GM18508 (cell line): Measurements from ENCODE around the gene PRDX2.
A peak's percentile ranks its signal among the peaks of the same experiment; 100 is the strongest.

Source experiments
- ATAC-seq: cut with Tn5 transposase; IDR thresholded peaks from one replicate; pipeline ENCODE4 v1.9.1; 2021; ENCODE audit warnings: moderate number of reproducible peaks; ENCODE audit not compliant: insufficient read depth, unreplicated experiment

The PRDX2 gene

DNA sequence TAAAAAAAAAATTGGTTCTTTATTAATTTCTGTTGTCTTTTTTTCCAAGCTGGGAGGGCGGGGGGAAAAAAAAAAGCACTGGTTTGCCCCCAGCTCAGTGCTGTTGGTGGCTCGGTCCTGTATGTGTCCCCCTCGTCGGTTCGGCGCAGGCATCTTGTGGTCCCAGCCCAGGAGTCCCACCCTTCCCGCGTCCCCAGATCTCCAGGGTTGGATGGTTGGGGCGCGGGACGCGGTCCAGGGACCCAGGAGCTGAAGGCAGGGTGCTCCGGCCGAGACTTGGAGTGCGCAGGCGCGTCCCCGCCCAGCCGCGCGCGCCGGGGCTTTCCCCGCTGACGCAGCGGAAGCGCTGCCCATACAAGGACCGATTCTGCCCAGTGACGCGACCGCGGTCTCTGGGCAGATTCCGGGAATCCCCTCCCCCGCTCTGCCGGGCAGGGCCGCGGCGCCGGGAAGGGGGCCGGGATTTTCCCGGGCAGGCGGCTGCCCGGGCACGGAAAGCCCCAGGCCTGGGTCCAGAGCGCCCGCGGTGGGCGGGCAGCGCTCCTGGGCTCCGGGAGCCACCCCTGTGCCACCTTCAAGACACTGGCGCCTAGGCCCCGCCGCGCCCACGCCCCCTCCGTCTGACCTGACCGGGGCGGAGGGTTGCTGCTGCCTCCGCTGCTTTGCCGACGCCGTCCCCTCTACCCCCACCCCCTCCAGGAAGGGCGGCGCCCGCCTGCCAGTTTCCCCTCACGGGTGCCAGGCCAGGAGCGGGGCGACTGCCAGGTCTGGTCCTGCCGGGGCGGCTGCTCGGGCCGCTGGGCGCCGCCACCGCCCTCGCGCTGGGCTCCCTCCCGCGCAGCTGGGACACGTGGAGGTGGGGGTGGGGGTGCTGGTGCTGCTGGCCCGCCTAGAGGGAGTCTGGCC, 8.1 kb downstream of the PRDX2 start:
- ATAC-seq = no peak

DNA sequence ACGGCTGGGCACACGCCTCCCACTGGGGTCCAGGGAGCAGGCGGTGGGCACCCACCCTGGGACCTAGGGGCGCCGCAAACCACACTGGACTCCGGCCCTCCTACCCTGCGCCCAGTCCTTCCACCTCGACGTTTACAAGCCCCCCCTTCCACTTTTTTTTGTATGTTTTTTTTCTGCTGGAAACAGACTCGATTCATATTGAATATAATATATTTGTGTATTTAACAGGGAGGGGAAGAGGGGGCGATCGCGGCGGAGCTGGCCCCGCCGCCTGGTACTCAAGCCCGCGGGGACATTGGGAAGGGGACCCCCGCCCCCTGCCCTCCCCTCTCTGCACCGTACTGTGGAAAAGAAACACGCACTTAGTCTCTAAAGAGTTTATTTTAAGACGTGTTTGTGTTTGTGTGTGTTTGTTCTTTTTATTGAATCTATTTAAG, 8.7 kb downstream of the PRDX2 start:
- no peak for ATAC-seq

DNA sequence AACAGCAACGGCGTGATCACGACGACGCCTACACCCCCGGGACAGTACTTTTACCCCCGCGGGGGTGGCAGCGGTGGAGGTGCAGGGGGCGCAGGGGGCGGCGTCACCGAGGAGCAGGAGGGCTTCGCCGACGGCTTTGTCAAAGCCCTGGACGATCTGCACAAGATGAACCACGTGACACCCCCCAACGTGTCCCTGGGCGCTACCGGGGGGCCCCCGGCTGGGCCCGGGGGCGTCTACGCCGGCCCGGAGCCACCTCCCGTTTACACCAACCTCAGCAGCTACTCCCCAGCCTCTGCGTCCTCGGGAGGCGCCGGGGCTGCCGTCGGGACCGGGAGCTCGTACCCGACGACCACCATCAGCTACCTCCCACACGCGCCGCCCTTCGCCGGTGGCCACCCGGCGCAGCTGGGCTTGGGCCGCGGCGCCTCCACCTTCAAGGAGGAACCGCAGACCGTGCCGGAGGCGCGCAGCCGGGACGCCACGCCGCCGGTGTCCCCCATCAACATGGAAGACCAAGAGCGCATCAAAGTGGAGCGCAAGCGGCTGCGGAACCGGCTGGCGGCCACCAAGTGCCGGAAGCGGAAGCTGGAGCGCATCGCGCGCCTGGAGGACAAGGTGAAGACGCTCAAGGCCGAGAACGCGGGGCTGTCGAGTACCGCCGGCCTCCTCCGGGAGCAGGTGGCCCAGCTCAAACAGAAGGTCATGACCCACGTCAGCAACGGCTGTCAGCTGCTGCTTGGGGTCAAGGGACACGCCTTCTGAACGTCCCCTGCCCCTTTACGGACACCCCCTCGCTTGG, 9.3 kb downstream of the PRDX2 start:
- no peak for ATAC-seq

DNA sequence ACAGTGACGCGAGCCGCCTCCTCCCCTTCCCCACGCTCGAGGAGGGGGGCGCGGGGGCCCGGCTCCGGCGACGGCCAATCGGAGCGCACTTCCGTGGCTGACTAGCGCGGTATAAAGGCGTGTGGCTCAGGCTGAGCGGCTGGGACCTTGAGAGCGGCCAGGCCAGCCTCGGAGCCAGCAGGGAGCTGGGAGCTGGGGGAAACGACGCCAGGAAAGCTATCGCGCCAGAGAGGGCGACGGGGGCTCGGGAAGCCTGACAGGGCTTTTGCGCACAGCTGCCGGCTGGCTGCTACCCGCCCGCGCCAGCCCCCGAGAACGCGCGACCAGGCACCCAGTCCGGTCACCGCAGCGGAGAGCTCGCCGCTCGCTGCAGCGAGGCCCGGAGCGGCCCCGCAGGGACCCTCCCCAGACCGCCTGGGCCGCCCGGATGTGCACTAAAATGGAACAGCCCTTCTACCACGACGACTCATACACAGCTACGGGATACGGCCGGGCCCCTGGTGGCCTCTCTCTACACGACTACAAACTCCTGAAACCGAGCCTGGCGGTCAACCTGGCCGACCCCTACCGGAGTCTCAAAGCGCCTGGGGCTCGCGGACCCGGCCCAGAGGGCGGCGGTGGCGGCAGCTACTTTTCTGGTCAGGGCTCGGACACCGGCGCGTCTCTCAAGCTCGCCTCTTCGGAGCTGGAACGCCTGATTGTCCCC, 10.1 kb downstream of the PRDX2 start, which contains the start of gene JUNB:
TSS of gene JUNB (plus strand) at position 142 of the 706 bp plus-strand sequence. CDS start at position 428, 286 bp downstream.
- ATAC-seq = no peak

DNA sequence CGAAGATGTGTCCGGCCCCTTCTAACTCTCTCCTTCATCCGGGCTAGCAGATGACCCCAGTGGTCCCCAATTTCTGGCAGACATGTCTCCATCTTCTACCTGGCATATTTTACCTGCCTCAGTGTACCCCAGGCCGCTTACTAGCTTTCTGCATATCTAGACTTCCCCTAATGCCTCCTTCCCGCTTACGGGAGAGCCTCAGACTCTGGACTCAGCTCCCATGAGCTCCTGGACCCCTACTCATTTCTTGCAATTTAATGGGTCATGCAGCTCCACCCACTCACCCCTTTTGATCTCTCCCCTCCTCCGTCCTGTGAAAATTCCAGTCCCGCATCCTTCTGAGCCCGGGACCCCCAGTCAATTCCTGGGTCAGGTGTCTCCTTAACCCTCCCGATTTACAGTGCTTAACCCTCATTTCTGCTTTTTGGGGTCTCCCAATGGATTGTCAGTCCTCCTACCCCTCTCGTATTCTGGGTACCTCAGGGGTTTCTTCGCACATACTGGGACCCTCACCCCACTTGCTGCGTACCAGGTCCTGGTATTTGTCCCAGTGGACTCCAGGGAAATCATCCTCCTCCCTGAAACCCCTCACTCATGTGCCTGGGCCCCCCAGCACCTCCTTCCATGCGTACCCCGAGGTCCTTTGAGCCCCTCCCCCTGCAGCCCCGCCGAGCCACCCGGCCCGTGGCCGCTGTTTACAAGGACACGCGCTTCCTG, 10.8 kb downstream of the PRDX2 start:
- ATAC-seq = no peak

DNA sequence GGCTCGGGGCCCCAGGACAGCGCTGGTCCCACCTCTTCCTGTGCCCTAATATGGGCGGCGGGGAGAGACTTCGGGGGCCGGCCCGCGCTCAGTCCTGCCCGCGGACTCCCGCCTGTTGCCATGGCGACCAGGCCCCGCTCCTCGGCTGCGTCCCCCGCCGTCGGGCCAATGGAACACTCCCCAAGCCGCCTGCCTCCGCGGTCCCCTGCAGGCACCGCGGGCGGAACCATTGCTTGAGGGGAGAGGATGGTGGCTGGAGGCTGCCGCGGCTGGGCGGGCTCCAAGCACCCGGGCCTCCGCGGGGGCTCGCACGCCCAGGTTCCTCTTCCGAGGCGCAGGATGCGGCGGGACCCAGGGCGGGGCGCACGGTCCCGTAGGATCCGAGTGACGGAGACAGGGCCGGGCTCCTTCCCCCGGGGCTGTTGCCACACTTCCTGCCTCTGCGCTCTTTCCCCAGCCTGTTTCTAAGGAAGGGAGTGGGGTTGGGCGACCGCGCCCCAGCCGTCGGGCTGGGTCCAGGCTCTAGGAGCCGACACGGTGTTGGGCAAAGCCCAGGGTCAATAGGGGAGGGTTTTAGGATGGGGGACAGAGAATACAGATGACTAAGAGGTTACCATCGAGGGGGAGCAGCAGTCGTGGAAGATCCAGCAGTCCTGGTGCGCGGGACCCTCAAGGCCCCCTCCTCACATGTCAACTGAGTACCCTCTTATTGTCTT, 11.5 kb downstream of the PRDX2 start:
- ATAC-seq = peak; percentile 20

DNA sequence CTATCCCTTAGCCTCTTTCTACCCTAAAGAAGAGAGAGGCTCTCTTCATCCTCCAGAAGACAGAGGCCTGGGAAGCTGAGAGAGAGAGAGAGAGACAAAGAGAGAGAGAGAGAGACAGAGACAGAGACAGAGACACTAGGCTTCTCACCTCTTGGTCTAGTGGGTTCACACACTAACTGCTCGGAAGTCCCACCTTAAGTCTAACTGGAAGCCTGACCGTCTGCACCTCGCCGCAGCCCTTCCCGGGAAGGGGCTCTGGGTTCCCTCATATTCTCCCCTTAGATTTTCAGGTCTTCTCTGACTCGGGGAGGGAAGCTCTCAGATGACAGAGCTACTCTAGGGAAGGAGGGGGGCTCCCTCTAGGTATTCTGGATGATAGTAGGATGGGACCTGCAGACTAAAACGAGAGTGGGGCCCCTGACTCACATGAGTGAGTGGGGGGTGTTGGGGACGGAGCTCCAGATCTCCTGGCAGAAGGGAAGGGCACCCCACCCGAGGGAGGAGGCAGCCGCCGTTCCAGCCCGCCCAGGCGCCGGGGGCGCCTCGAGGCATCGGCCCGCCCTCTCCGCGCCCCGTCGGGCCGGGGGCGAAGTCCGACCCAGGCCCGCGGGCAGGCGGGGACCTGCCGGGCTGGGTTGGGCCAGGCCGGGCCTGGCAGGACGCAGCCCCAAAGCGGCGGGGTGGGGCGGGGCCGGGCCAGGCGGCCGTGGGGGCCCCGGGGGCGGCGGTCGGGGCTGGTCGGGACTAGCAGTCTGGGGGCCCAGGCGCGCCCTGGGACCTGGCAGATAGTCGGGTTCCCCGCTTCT, 12.3 kb downstream of the PRDX2 start:
- no peak for ATAC-seq

DNA sequence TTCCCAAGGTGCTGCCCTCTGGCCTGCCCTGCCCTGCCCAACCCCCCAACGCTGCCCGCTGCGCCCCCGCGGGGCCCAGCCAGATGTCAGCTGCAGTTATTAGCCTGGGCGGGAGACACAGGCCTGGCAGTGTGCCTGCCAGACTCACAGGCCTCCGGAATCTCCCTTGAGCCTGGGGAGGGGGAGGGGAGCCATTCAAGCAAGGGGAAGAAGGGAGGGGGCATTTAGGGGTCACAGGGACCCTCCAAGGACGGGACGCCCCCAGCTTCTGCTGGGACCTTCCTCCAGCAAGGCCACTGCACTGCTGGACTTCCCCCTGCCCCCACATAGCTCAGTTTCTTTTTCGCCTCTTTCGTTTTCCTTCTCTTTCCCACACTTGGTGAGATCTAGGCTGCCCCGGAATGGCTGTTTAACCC, 12.9 kb downstream of the PRDX2 start:
- no peak for ATAC-seq

DNA sequence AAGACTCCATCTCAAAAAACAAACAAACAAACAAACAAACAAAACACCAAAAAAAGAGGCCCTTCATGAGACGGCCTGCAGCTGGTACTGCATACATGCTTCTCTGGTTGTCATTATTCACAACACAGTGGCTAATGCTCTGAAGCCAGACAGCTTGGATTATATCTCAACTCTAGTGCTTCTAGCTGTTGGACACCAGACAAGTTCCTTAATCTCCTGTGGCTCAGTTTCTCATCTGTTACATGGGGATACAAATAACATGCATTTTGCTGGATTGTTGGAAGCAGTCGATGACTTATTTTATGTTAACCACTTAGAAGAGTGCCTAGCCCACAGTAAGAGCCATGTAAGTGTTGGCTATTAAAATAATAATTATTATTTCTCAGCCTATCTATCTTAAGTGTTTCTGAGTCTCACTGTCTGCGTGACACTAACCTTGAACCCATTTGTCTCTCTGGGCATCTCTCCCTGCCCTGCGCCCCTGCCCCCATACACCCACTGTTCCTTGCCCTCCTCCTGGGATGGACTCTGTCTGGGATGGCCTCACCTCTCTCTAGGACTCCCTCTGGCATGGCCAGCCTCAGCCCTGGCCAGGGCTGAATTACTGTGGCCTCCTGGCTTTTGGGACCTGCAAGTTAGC, 13.4 kb downstream of the PRDX2 start:
- no peak for ATAC-seq

DNA sequence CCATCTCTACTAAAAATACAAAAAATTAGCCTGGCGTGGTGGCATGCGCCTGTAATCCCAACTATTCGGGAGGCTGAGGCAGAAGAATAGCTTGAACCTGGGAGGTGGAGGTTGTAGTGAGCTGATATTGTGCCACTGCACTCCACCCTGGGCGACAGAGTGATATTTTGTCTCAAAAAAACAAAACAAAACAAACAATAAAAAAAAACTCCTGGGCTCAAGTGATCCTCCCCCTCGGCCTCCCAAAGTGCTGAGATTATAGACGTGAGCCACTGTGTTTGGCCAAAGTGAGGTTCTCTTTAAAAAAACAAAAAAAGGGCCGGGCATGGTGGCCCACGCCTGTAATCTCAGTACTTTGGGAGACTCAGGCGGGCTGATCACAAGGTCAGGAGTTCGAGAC, 14.1 kb downstream of the PRDX2 start:
- ATAC-seq = no peak

DNA sequence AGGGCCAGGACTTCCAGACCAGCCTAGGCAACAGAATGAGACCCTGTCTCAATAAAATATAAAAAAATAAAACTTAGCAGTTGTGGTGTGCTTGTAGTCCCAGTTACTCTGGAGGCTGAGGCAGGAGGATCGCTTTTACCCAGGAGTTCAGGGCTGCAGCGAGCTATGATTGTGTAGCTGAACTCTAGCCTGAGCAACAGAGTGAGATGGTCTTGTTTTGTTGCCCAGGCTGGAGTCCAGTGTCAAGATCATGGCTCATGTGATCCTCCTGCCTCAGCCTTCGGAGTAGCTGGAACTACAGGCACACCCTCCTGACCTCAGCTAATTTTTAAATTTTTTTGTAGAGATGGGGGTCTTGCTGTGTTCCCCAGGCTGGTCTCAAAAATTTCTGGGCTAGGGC, 14.6 kb downstream of the PRDX2 start:
- ATAC-seq = no peak

DNA sequence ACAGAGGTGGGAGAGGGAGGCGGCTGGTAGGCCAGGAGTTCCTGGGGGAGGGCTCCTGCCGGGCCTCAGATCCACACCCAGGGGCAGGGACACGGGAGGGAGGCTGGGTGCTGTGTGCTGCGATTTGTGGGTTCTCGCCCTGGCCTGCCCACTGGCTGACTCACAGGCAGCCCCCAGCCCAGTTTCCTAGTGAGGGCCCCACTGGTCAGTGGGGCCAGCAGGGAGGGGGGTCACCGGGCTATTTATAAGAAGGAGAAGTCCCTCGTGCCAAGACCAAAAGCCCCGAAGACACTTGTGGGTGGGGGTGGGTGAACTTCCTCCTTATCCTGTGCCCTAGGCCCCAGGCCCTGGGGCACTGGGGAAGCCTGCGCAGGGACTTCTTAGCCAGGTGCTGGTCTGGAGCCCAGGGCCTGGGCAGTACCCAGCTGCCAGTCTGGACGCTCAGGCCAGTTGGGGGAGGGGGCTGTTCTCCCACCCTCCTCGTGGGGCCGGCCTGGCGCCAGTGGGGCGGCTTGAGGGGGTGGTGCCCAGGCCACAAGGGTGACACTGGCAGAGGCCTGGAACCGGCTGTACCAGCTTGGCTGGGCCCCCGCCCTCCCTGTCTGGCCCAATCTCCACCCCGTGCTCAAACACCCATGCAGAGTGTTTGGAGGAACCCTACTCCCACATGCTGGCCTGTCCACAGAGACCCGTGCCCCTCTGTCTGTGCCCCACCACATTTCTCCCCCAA, 15.3 kb downstream of the PRDX2 start:
- no peak for ATAC-seq

DNA sequence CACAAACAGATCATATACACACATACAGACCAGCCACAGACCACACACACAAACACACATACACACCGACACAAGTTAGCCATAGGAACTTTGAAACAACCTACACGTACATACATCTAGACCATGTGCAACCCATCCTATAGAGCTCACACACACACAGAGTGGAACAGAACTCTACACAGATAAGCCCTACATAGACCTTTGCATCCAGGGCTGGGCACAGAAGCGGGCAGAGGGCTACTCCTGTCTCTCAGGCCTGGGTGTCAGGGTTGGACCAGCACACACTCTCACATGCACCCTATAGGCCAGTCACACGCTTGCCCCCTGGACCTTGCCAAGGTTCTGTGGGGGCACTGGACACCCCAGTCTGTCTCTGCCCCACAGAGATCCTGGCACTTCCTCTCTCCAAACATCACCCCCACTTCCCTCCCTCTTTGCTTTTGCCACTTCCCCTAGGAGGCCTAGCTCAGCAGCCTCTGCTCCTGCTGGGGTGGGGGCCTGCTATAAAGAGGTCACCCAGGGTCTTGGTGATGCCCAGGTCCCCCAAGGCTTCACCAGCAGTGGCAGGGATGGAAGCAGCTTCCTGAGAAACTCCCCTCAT, 16.1 kb downstream of the PRDX2 start:
- ATAC-seq = no peak

DNA sequence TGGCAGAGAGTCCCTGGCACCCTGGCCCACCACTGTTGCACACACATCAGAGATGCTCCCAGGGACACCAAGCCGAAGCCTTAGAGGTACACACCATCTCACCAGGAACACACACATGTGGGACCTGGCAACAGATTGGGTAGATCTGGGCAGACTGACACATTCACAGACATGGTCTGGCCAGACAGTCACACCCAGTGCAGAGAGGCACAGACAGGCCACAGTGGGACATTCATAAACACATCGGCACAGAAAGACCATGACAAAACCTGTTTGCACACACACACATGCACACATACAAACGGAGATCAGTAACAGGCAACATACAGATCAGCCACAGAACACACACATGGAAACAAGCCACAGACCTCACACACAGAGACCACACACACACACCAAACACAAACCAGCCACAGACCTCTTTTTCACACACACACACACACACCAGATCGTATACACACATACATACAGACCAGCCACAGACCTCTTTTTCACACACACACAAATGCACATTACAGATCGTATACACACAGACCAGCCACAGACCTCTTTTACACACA, 16.6 kb downstream of the PRDX2 start:
- no peak for ATAC-seq

DNA sequence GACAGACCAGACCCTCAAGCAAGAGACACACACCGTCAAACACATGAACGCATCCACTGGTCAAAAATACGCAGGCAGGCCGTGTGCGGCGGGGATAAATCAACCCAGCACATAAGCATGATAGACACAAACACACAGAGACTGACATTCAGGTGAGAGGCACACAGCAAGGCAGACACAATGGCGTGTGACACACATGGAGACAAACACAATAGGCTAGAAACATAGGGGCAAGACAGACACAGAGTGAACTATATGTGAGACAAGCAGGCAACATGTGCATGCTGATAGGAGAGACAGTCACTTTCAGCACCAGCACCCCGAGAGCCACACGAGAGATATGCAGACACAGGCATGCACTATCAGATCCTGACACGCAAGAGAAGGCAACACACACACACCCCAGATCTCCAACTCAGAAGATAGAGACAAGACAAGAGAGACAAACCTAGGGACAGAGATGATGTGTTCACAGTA, 17.2 kb downstream of the PRDX2 start:
- ATAC-seq = no peak

DNA sequence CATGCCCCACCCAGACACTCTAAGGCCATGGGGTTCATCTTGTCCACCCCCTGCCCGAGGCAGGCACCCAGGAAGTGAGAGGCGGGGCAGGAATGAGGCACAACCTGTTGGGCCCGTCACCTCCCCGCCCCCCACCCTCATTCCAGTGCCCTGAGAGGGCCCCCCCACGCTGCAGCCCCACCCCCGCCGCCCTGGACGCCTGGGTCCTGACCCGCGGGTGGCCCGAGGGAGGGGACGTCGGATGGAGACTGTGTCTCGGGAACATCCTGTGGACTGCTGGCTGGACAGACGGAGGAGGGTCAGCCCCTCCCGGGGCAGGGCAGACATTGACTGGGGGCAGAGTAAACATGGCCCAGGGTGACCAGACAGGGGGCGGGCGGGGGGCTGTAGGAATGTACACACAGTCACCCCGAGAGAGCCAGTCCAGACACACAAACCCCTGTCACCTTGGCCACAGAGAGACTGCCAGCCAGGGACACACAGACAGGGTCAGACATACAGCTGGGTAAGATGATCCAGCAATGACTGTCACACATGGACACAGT, 17.7 kb downstream of the PRDX2 start:
- no peak for ATAC-seq
